ENCODE measurements around the gene UGT2B7. TPM values are rescaled to one million over a fixed set of nuclear protein-coding genes. Genes with fewer than 3 reads are reported as not detected.
"Not testable (repeated sequence)": the region's sequence is repeated elsewhere in the genome, so short reads cannot be mapped to it uniquely, and the experiment has no call there.

The UGT2B7 gene
- total and polyA plus RNA-seq, 10 of the 15 experiments (the other 5 are each of a cell fraction or from before 2014, with no cell fraction given) = 0.73 to 2.9 (median 1.2) TPM

DNA sequence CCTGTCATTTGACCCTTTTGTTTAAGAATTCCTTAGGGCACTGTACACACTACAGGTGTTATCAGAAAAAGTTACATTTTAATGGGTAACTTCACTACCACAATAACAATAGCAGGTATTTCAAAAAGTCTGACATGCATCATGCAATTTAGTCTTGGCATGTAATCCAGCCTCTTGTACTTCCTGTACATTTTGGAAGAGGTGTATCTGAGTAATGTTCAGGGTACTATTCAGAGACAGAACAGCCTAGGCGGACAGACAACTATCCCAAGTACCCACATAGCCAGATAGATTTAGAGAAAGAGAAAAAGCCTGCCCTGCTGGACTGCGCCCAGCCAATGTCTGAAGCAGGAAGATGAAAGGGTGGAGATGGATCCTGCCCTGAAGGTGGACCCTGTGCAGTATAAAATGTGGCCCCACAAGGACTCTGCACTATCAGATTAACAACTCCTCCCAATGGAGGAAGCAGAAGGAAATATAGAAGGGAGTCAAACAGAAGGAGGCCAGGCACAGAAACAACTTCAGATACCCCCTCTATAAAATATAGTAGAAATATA, 8.5 kb downstream of the UGT2B7 start:
- H2AFZ ChIP-seq (ENCODE audit: control insufficient read depth, low read depth, low read length) = no peak overlapping the region
- H3K27ac ChIP-seq (ENCODE audit: control insufficient read depth, insufficient read depth) = no peak overlapping the region
- no peaks in the 10 kb centered on the region for H3K79me2 ChIP-seq (ENCODE audit: control insufficient read depth, insufficient read depth, low read length)
- H3K36me3 ChIP-seq (ENCODE audit: control insufficient read depth in 2 of 2, insufficient read depth in 2 of 2, low read length in 1 of 2) = no peaks in the 10 kb centered on the region
- ChIA-PET SMC1A (ENCODE audit: uncharacterized antibody, unreplicated experiment) (interaction anchor here (1.0 to 2.2 kb wide), 5 partner anchors 8 to 44 kb away, joined by 3 to 8 read pairs (median 3); no protein-coding TSS in a partner anchor), POLR2A (no interaction called here), RAD21 (ENCODE audit: unreplicated experiment) (no interaction called here), CTCF (no interaction called here)
- BruUV-seq (replicated peaks) = no TSS peak
- no peak overlapping the region for H3K4me2 ChIP-seq (ENCODE audit: control insufficient read depth, insufficient read depth)
- FAIRE-seq (no peak), ATAC-seq (no peak), DNase-seq (ENCODE audit: low read depth, low spot score) (no peak)
- TF ChIP-seq STAT1 (conservative IDR thresholded peaks at IDR 0.05) (no peak), CHD2 (IDR thresholded peaks at IDR 0.05; ENCODE audit: borderline replicate concordance, low read depth, low read length) (no peak), SMC3 (IDR thresholded peaks at IDR 0.05; ENCODE audit: borderline replicate concordance, low read length) (no peak), ATF7 (IDR thresholded peaks at IDR 0.05; ENCODE audit: low read depth) (no peak), CTCF (IDR thresholded peaks at IDR 0.05 in 2 of 3, conservative IDR thresholded peaks at IDR 0.05 in 1 of 3; ENCODE audit: control insufficient read depth in 2 of 3, extremely low read depth in 1 of 3, insufficient read depth in 1 of 3, low read depth in 3 of 3, low read length in 3 of 3) (no peak), GATAD2B (conservative IDR thresholded peaks at IDR 0.05; ENCODE audit: low read depth) (no peak), HCFC1 (IDR thresholded peaks at IDR 0.05; ENCODE audit: low read length) (no peak)
- TF ChIP-seq, protein P1, sequence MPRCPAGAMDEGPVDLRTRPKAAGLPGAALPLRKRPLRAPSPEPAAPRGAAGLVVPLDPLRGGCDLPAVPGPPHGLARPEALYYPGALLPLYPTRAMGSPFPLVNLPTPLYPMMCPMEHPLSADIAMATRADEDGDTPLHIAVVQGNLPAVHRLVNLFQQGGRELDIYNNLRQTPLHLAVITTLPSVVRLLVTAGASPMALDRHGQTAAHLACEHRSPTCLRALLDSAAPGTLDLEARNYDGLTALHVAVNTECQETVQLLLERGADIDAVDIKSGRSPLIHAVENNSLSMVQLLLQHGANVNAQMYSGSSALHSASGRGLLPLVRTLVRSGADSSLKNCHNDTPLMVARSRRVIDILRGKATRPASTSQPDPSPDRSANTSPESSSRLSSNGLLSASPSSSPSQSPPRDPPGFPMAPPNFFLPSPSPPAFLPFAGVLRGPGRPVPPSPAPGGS (IDR thresholded peaks at IDR 0.05; ENCODE audit: borderline replicate concordance, insufficient read depth, low read depth, low read length, poor library complexity, severe bottlenecking) = no peak
- WGBS (ENCODE audit: insufficient coverage, insufficient replicate concordance, low lambda C conversion rate, missing lambda C conversion rate) = 21% methylated on average over 2 of the region's 2 CpGs
- no peak overlapping the region for H3K4me3 ChIP-seq
- H3K9me3 ChIP-seq (replicated peaks; ENCODE audit: control insufficient read depth, insufficient read depth, low read length) = no peaks in the 10 kb centered on the region
- intact Hi-C loops (cut with micrococcal nuclease; ENCODE audit: unreplicated experiment) = no loop called here
- no peak overlapping the region for H3K9ac ChIP-seq (ENCODE audit: control insufficient read depth, insufficient read depth, low read length)
- in situ Hi-C loops (cut with MboI) = no loop called here
- H4K20me1 ChIP-seq (ENCODE audit: control insufficient read depth, insufficient read depth) = no peaks in the 10 kb centered on the region
- H3K27me3 ChIP-seq (replicated peaks in 1 of 2; ENCODE audit: control insufficient read depth in 2 of 2, insufficient read depth in 2 of 2, low read length in 1 of 2) = no peaks in the 10 kb centered on the region; a peak in 1 of 4 replicates
- no peaks in the 10 kb centered on the region for H3K4me1 ChIP-seq (ENCODE audit: control insufficient read depth, insufficient read depth, low read length)

- H3K9ac ChIP-seq (ENCODE audit: control insufficient read depth, insufficient read depth, low read length); CTCF ChIA-PET; FAIRE-seq; H3K4me1 ChIP-seq (ENCODE audit: control insufficient read depth, insufficient read depth, low read length); H3K9me3 ChIP-seq (replicated peaks; ENCODE audit: control insufficient read depth, insufficient read depth, low read length); H3K4me3 ChIP-seq; in situ Hi-C loops (cut with MboI); RAD21 ChIA-PET (ENCODE audit: unreplicated experiment); H4K20me1 ChIP-seq (ENCODE audit: control insufficient read depth, insufficient read depth); BruUV-seq (replicated peaks); H3K27me3 ChIP-seq (replicated peaks in 1 of 2; ENCODE audit: control insufficient read depth in 2 of 2, insufficient read depth in 2 of 2, low read length in 1 of 2); H3K36me3 ChIP-seq (ENCODE audit: control insufficient read depth in 2 of 2, insufficient read depth in 2 of 2, low read length in 1 of 2); H2AFZ ChIP-seq (ENCODE audit: control insufficient read depth, low read depth, low read length); POLR2A ChIA-PET; H3K79me2 ChIP-seq (ENCODE audit: control insufficient read depth, insufficient read depth, low read length); DNase-seq (ENCODE audit: low read depth, low spot score); H3K27ac ChIP-seq (ENCODE audit: control insufficient read depth, insufficient read depth); intact Hi-C loops (cut with micrococcal nuclease; ENCODE audit: unreplicated experiment); H3K4me2 ChIP-seq (ENCODE audit: control insufficient read depth, insufficient read depth); ATAC-seq: not testable (repeated sequence)
- WGBS (ENCODE audit: insufficient coverage, insufficient replicate concordance, low lambda C conversion rate, missing lambda C conversion rate) = 79% methylated on average over 26 of the region's 30 CpGs
- SMC1A ChIA-PET (ENCODE audit: uncharacterized antibody, unreplicated experiment) = interaction anchor here (1.9 kb wide), 1 partner anchor 13 kb away, joined by 6 read pairs; no protein-coding TSS in a partner anchor
Observed at GRCh38 chr4:69115151-69115850, 19.0 kb downstream of the UGT2B7 start.
